Measurements from ENCODE around the gene NQO1. TPM values are rescaled to one million over a fixed set of nuclear protein-coding genes. Genes with fewer than 3 reads are reported as not detected.

Gene NQO1
- total and polyA plus RNA-seq, 2 of the 13 experiments (the other 11 are each of a cell fraction or from before 2014, with no cell fraction given), result 464 to 1,060 TPM

- TF ChIP-seq ZNF142 (CRISPR knock-in tag; IDR thresholded peaks at IDR 0.05), result no peak
- TF ChIP-seq PAWR (CRISPR knock-in tag; IDR thresholded peaks at IDR 0.05; ENCODE audit: borderline replicate concordance), result no peak
- no peak for TF ChIP-seq CENPX (CRISPR knock-in tag; IDR thresholded peaks at IDR 0.05)
- TF ChIP-seq KLF16 (CRISPR knock-in tag; IDR thresholded peaks at IDR 0.05), result peak in 1 of 2 experiments; percentile 51; a peak in 1 of 4 replicates
- TF ChIP-seq XRCC5 (optimal IDR thresholded peaks at IDR 0.05; ENCODE audit: low read length), result no peak
- TF ChIP-seq ZNF710 (CRISPR knock-in tag; IDR thresholded peaks at IDR 0.05; ENCODE audit: borderline replicate concordance), result no peak
- no peak for TF ChIP-seq SMARCC2 (IDR thresholded peaks at IDR 0.05)
- TF ChIP-seq PPARG (CRISPR knock-in tag; conservative IDR thresholded peaks at IDR 0.05), result no peak
- 0 out of 2 replicates have a peak, but pooled peaks have one; percentile 28 for TF ChIP-seq NR2F6 (IDR thresholded peaks at IDR 0.05)
- TF ChIP-seq NR2F6 (CRISPR knock-in tag; IDR thresholded peaks at IDR 0.05), result no peak
- no peak for TF ChIP-seq ZNF383 (CRISPR knock-in tag; IDR thresholded peaks at IDR 0.05; ENCODE audit: borderline replicate concordance)
- peak; percentile 58; the same call in 1 of the 2 replicates for TF ChIP-seq HOXA5 (CRISPR knock-in tag; IDR thresholded peaks at IDR 0.05)
- no peak for TF ChIP-seq ZNF629 (CRISPR knock-in tag; conservative IDR thresholded peaks at IDR 0.05)
- no peak for TF ChIP-seq CBX5 (CRISPR knock-in tag; IDR thresholded peaks at IDR 0.05; ENCODE audit: borderline replicate concordance)
- TF ChIP-seq ZXDC (CRISPR knock-in tag; IDR thresholded peaks at IDR 0.05), result no peak
- TF ChIP-seq REXO4 (CRISPR knock-in tag; IDR thresholded peaks at IDR 0.05; ENCODE audit: borderline replicate concordance), result no peak
- TF ChIP-seq ZIK1 (CRISPR knock-in tag; IDR thresholded peaks at IDR 0.05; ENCODE audit: borderline replicate concordance, low read depth), result no peak
- no peak for TF ChIP-seq KMT2A (CRISPR knock-in tag; IDR thresholded peaks at IDR 0.05)
- TF ChIP-seq NCOA5 (CRISPR knock-in tag; IDR thresholded peaks at IDR 0.05), result no peak
- TF ChIP-seq ATF4 (CRISPR knock-in tag; IDR thresholded peaks at IDR 0.05), result peak in 1 of 2 experiments; percentile 66; a peak in 2 of 4 replicates
Measured at GRCh38 chr16:69680358-69680757, 46.0 kb downstream of the NQO1 start (continued).

All from HepG2 (cell line).